ENCODE data around the gene DMPK. TPM values are rescaled to one million over a fixed set of nuclear protein-coding genes. Genes with fewer than 3 reads are reported as not detected.

The DMPK gene
- total and polyA plus RNA-seq, 12 donors = 220 to 439 (median 304) TPM

GRCh38 chr19:45812297-45812696, 30.0 kb upstream of the DMPK start:
- TF ChIP-seq, protein P1, sequence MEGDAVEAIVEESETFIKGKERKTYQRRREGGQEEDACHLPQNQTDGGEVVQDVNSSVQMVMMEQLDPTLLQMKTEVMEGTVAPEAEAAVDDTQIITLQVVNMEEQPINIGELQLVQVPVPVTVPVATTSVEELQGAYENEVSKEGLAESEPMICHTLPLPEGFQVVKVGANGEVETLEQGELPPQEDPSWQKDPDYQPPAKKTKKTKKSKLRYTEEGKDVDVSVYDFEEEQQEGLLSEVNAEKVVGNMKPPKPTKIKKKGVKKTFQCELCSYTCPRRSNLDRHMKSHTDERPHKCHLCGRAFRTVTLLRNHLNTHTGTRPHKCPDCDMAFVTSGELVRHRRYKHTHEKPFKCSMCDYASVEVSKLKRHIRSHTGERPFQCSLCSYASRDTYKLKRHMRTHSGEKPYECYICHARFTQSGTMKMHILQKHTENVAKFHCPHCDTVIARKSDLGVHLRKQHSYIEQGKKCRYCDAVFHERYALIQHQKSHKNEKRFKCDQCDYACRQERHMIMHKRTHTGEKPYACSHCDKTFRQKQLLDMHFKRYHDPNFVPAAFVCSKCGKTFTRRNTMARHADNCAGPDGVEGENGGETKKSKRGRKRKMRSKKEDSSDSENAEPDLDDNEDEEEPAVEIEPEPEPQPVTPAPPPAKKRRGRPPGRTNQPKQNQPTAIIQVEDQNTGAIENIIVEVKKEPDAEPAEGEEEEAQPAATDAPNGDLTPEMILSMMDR (IDR thresholded peaks at IDR 0.05) = no peak
- WGBS, 2 donors = 92 to 96% methylated on average over 6 of the region's 6 CpGs
- H3K27ac ChIP-seq = no peak overlapping the region

DNA sequence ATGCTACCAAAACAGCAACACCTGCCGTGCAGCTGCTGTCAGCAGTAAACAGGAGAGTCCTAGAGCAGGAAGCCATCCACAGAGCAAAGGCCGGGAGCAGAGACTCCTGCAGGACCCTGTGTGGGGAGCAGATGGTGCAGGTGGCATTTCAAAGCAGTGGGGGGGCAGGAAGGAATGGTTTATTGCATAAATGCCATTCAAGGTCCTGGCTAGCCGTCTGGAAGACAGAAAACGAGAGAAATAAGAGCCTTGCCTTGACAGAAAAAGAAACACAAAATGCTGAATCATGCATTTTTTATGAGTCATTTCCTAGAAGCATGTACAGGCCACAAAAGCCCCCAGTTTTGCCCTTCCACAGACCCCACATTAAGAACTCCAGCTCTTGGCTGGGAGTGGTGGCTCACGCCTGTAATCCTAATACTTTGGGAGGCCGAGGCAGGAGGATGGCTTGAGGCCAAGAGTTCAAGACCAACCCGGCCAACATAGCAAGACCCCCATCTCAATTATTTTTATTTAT, 27.4 kb upstream of the DMPK start:
- Histone ChIP-seq H3K4me1 (peaks cover 0 to 5% (median under 1%) of the 10 kb centered on the region in 9 donors), H3K4me3 (no peak overlapping the region), H3K36me3 (no peaks in the 10 kb centered on the region), H3K9me3 (peaks cover 0 to 3% (median 0%) of the 10 kb centered on the region in 11 donors), H3K27ac (no peak overlapping the region), H3K27me3 (peaks cover 0 to 37% (median 0%) of the 10 kb centered on the region in 7 donors)
- 55 to 71% methylated on average over 7 of the region's 7 CpGs for WGBS, 2 donors
- ATAC-seq (no peak), DNase-seq (no peak)
- TF ChIP-seq, protein P1 (IDR thresholded peaks at IDR 0.05) = no peak
- intact Hi-C loops (cut with DNase I) = loop anchor here in 2 of 10 donors (10.0 kb wide), 2 partner anchors 75 to 205 kb away; partner anchors contain the start of gene IRF2BP1 (in 1 of the 2)

More at GRCh38 chr19:45812297-45812696, 30.0 kb upstream of the DMPK start:
- H3K36me3 ChIP-seq = no peaks in the 10 kb centered on the region
- H3K27me3 ChIP-seq = peaks cover 0 to 40% (median 0%) of the 10 kb centered on the region in 7 donors
- DNase-seq (no peak), ATAC-seq (no peak)
- intact Hi-C loops (cut with DNase I) = loop anchor here in 2 of 10 donors (10.0 kb wide), 2 partner anchors 73 to 203 kb away; partner anchors contain the start of gene IRF2BP1 (in 1 of the 2)
- H3K4me1 ChIP-seq = peaks cover 0 to 31% (median 22%) of the 10 kb centered on the region in 9 donors
- no peaks in the 10 kb centered on the region for H3K9me3 ChIP-seq
- H3K4me3 ChIP-seq = no peak overlapping the region

DNA sequence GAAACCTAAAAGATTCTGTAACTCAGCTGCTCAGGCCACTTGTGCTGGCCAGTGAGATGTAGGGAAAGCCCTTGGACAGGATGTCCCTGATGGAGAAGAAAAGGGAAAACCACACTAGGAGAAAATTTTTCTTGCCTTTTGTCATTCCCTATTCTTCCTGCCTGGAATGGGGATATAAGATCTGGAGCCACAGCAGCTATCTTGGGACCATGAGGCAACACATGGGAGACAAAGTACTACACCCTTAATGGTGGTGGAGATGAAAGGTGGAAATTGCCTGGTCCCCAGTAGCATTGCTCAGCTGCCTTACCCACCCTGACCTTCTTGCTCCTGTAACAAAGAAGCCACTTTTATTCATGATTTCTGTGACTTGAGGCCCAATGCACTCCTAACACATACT, 23.4 kb upstream of the DMPK start:
- peaks cover 0 to 3% (median 0%) of the 10 kb centered on the region in 11 donors for H3K9me3 ChIP-seq
- no peaks in the 10 kb centered on the region for H3K36me3 ChIP-seq
- peaks cover 0 to 5% (median 0%) of the 10 kb centered on the region in 9 donors for H3K4me1 ChIP-seq
- H3K27me3 ChIP-seq = peaks cover 0 to 57% (median 0%) of the 10 kb centered on the region in 7 donors
- TF ChIP-seq, protein P1 (IDR thresholded peaks at IDR 0.05) = no peak
- intact Hi-C loops (cut with DNase I) = no loop called here
- H3K27ac ChIP-seq = no peak overlapping the region
- H3K4me3 ChIP-seq = no peak overlapping the region
- ATAC-seq = no peak
- no peak for DNase-seq

GRCh38 chr19:45804959-45805230, 22.6 kb upstream of the DMPK start:
- Histone ChIP-seq H3K4me3 (no peak overlapping the region), H3K4me1 (peaks cover 0 to 5% (median 0%) of the 10 kb centered on the region in 9 donors), H3K9me3 (peaks cover 0 to 3% (median 0%) of the 10 kb centered on the region in 11 donors), H3K27ac (no peak overlapping the region), H3K27me3 (peaks cover 0 to 60% (median 0%) of the 10 kb centered on the region in 7 donors), H3K36me3 (no peaks in the 10 kb centered on the region)
- ATAC-seq (no peak), DNase-seq (no peak)
- 89 to 90% methylated on average over 8 of the region's 8 CpGs for WGBS, 2 donors
- TF ChIP-seq, protein P1 (IDR thresholded peaks at IDR 0.05) = no peak
- intact Hi-C loops (cut with DNase I) = no loop called here
